ENCODE measurements around the gene PRKD1.

PRKD1 gene

DNA sequence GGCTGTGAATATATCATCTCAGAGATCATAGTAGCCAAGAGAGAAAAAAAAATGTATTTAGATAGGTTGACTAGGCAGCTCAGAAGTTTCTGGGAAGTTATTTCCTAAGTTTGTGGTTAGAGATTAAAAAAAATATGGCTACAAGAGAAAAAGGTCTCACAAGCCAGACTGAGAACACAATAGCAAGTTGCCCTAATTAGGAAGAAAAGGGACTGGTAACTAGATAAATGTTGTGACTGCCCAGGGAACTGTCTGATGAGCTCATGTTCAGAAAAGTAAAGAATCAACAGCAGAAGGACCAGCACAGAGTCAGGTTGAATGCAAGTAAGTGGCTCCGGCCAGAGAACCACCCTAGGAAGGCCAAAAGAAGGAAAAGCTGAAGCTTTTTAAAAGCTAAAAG lies 256.6 kb downstream of the PRKD1 start:
- TF ChIP-seq, protein P1, sequence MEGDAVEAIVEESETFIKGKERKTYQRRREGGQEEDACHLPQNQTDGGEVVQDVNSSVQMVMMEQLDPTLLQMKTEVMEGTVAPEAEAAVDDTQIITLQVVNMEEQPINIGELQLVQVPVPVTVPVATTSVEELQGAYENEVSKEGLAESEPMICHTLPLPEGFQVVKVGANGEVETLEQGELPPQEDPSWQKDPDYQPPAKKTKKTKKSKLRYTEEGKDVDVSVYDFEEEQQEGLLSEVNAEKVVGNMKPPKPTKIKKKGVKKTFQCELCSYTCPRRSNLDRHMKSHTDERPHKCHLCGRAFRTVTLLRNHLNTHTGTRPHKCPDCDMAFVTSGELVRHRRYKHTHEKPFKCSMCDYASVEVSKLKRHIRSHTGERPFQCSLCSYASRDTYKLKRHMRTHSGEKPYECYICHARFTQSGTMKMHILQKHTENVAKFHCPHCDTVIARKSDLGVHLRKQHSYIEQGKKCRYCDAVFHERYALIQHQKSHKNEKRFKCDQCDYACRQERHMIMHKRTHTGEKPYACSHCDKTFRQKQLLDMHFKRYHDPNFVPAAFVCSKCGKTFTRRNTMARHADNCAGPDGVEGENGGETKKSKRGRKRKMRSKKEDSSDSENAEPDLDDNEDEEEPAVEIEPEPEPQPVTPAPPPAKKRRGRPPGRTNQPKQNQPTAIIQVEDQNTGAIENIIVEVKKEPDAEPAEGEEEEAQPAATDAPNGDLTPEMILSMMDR (IDR thresholded peaks at IDR 0.05; ENCODE audit: low read depth, low read length, poor library complexity, severe bottlenecking) = no peak
- TF ChIP-seq EZH2phosphoT487 (IDR thresholded peaks at IDR 0.05; ENCODE audit: borderline replicate concordance, low read length) = no peak
- no peaks in the 10 kb centered on the region for H3K79me2 ChIP-seq (ENCODE audit: control insufficient read depth, low read length)
- H3K4me2 ChIP-seq (ENCODE audit: low read length) = no peak overlapping the region
- H3K9me3 ChIP-seq (ENCODE audit: control insufficient read depth, insufficient read depth, low read length) = no peaks in the 10 kb centered on the region
- no peak overlapping the region for H3K4me3 ChIP-seq (ENCODE audit: low read length)
- no peaks in the 10 kb centered on the region for H4K20me1 ChIP-seq (ENCODE audit: control insufficient read depth, insufficient read depth, low read depth, low read length)
- H3K9me2 ChIP-seq (replicated peaks; ENCODE audit: control insufficient read depth, low read length) = no peaks in the 10 kb centered on the region
- H3F3A ChIP-seq (ENCODE audit: control insufficient read depth, insufficient read depth) = no peaks in the 10 kb centered on the region
- H3K27me3 ChIP-seq (ENCODE audit: control insufficient read depth, low read length) = no peaks in the 10 kb centered on the region
- no peaks in the 10 kb centered on the region for H3K4me1 ChIP-seq (ENCODE audit: control insufficient read depth, low read length)
- no peak overlapping the region for H3K27ac ChIP-seq (ENCODE audit: low read depth, low read length)
- no peaks in the 10 kb centered on the region for H3K36me3 ChIP-seq (ENCODE audit: control insufficient read depth, low read length)

DNA sequence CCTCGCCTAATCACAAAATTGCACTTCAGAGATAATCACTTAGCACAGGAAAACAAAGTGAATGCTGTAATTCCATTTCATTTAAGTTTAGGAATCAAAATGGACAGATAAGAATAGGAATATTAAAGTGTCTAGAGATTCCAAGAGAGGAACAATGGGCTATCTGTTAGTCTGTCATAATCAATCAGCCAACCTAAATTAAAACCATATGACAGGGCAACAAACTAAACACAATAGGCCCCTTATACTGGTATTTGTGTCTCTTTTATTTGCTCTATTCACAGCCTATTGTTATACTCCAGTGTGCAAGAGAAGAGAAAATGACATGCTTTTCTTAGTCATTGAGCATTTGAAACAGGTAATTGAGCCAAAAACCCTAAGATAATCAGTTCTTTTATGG lies 259.4 kb downstream of the PRKD1 start:
- Histone ChIP-seq H3K4me2 (ENCODE audit: low read length) (no peak overlapping the region), H3K4me1 (ENCODE audit: control insufficient read depth, low read length) (no peaks in the 10 kb centered on the region), H4K20me1 (ENCODE audit: control insufficient read depth, insufficient read depth, low read depth, low read length) (no peaks in the 10 kb centered on the region), H3K36me3 (ENCODE audit: control insufficient read depth, low read length) (no peaks in the 10 kb centered on the region), H3F3A (ENCODE audit: control insufficient read depth, insufficient read depth) (no peaks in the 10 kb centered on the region), H3K9me2 (replicated peaks; ENCODE audit: control insufficient read depth, low read length) (no peaks in the 10 kb centered on the region), H3K9me3 (ENCODE audit: control insufficient read depth, insufficient read depth, low read length) (peaks cover 2% of the 10 kb centered on the region; the same call in 1 of the 2 replicates), H3K27ac (ENCODE audit: low read depth, low read length) (no peak overlapping the region), H3K27me3 (ENCODE audit: control insufficient read depth, low read length) (no peaks in the 10 kb centered on the region), H3K4me3 (ENCODE audit: low read length) (no peak overlapping the region), H3K79me2 (ENCODE audit: control insufficient read depth, low read length) (no peaks in the 10 kb centered on the region)
- TF ChIP-seq, protein P1 (IDR thresholded peaks at IDR 0.05; ENCODE audit: low read depth, low read length, poor library complexity, severe bottlenecking) = no peak
- no peak for TF ChIP-seq EZH2phosphoT487 (IDR thresholded peaks at IDR 0.05; ENCODE audit: borderline replicate concordance, low read length)

DNA sequence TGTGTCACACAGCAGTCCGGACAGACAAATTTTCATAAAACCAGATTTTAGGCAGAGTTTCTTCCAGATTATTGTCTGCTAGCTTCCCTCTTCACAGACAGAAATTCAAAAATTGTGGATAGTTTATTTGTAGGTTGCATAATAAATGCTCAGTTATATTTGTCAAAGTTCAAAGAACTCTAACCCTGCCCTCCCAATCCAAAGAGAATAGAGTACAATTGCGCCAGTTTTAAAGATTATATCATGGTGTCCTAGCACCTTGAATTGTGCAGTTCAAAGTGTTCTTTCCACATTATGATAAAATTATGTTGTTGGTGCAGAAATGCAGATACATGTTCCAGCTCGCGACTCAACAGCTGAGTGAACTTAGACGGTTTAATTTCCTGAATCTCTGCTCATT lies 263.1 kb downstream of the PRKD1 start:
- no peak for TF ChIP-seq EZH2phosphoT487 (IDR thresholded peaks at IDR 0.05; ENCODE audit: borderline replicate concordance, low read length)
- TF ChIP-seq, protein P1 (IDR thresholded peaks at IDR 0.05; ENCODE audit: low read depth, low read length, poor library complexity, severe bottlenecking) = no peak
- H3K9me3 ChIP-seq (ENCODE audit: control insufficient read depth, insufficient read depth, low read length) = peaks cover 2% of the 10 kb centered on the region; the same call in 1 of the 2 replicates
- H3K36me3 ChIP-seq (ENCODE audit: control insufficient read depth, low read length) = no peaks in the 10 kb centered on the region

More for the DNA sequence above, 263.1 kb downstream of the PRKD1 start:
- H3K4me3 ChIP-seq (ENCODE audit: low read length) = no peak overlapping the region
- H3K27me3 ChIP-seq (ENCODE audit: control insufficient read depth, low read length) = no peaks in the 10 kb centered on the region
- no peaks in the 10 kb centered on the region for H3F3A ChIP-seq (ENCODE audit: control insufficient read depth, insufficient read depth)
- H3K27ac ChIP-seq (ENCODE audit: low read depth, low read length) = no peak overlapping the region
- H3K4me1 ChIP-seq (ENCODE audit: control insufficient read depth, low read length) = no peaks in the 10 kb centered on the region
- no peaks in the 10 kb centered on the region for H4K20me1 ChIP-seq (ENCODE audit: control insufficient read depth, insufficient read depth, low read depth, low read length)
- H3K79me2 ChIP-seq (ENCODE audit: control insufficient read depth, low read length) = no peaks in the 10 kb centered on the region
- H3K9me2 ChIP-seq (replicated peaks; ENCODE audit: control insufficient read depth, low read length) = no peaks in the 10 kb centered on the region
- no peak overlapping the region for H3K4me2 ChIP-seq (ENCODE audit: low read length)
